ENCODE data around the gene DIPK1B. TPM values are rescaled to one million over a fixed set of nuclear protein-coding genes. Genes with fewer than 3 reads are reported as not detected.

The DIPK1B gene
- total RNA-seq, 2 donors from 2014 or later: 7.1 to 8.3 TPM

GRCh38 chr9:136685216-136685615 is 27.2 kb upstream of the DIPK1B start:
- no peak for DNase-seq (ENCODE audit: low spot score)
- intact Hi-C loops (cut with DNase I): no loop called here

- intact Hi-C loops (cut with DNase I): no loop called here
- no peak for DNase-seq (ENCODE audit: low spot score)
These were observed 26.4 kb upstream of the DIPK1B start for GRCh38 chr9:136685790-136686533.

- no peak for DNase-seq (ENCODE audit: low spot score)
- intact Hi-C loops (cut with DNase I): no loop called here
These were observed 25.9 kb upstream of the DIPK1B start for GRCh38 chr9:136686534-136686793.

- DNase-seq (ENCODE audit: low spot score): peak; percentile 93
- intact Hi-C loops (cut with DNase I): loop anchor here in 1 of 2 donors (1.0 kb wide), 1 partner anchor 36 kb away; no protein-coding TSS in a partner anchor
These were observed 25.3 kb upstream of the DIPK1B start, which contains the start of gene AGPAT2 for GRCh38 chr9:136686794-136687711. TSS of gene AGPAT2 (minus strand) at chr9:136687457. CDS start at chr9:136687357, 100 bp downstream.

GRCh38 chr9:136687721-136688223 is 24.6 kb upstream of the DIPK1B start:
- intact Hi-C loops (cut with DNase I): loop anchor here in 1 of 2 donors (1.0 kb wide), 1 partner anchor 36 kb away; no protein-coding TSS in a partner anchor
- DNase-seq (ENCODE audit: low spot score): no peak

GRCh38 chr9:136688274-136689107 is 23.9 kb upstream of the DIPK1B start:
- no peak for DNase-seq (ENCODE audit: low spot score)
- intact Hi-C loops (cut with DNase I): no loop called here

- intact Hi-C loops (cut with DNase I): no loop called here
- DNase-seq (ENCODE audit: low spot score): no peak
These were observed 23.3 kb upstream of the DIPK1B start for GRCh38 chr9:136689108-136689460.

- intact Hi-C loops (cut with DNase I): no loop called here
- DNase-seq (ENCODE audit: low spot score): no peak
These were observed 22.1 kb upstream of the DIPK1B start for GRCh38 chr9:136690104-136690805.

- intact Hi-C loops (cut with DNase I): no loop called here
- no peak for DNase-seq (ENCODE audit: low spot score)
These were observed 21.5 kb upstream of the DIPK1B start for GRCh38 chr9:136690806-136691261.

GRCh38 chr9:136691316-136692184 is 20.8 kb upstream of the DIPK1B start:
- intact Hi-C loops (cut with DNase I): no loop called here
- no peak for DNase-seq (ENCODE audit: low spot score)

- intact Hi-C loops (cut with DNase I): no loop called here
- no peak for DNase-seq (ENCODE audit: low spot score)
These were observed 19.9 kb upstream of the DIPK1B start for GRCh38 chr9:136692185-136693134.

- no peak for DNase-seq (ENCODE audit: low spot score)
- intact Hi-C loops (cut with DNase I): no loop called here
These were observed 19.3 kb upstream of the DIPK1B start for GRCh38 chr9:136693135-136693489.

GRCh38 chr9:136693490-136694162 is 18.7 kb upstream of the DIPK1B start:
- no peak for DNase-seq (ENCODE audit: low spot score)
- intact Hi-C loops (cut with DNase I): no loop called here

GRCh38 chr9:136694163-136694871 is 18.1 kb upstream of the DIPK1B start:
- DNase-seq (ENCODE audit: low spot score): no peak
- intact Hi-C loops (cut with DNase I): no loop called here

GRCh38 chr9:136694872-136695247 is 17.5 kb upstream of the DIPK1B start:
- intact Hi-C loops (cut with DNase I): no loop called here
- no peak for DNase-seq (ENCODE audit: low spot score)

- intact Hi-C loops (cut with DNase I): no loop called here
- no peak for DNase-seq (ENCODE audit: low spot score)
These were observed 16.9 kb upstream of the DIPK1B start for GRCh38 chr9:136695435-136695895.

Data from posterior vena cava (tissue), 2 donors.